ENCODE results near the gene SOS2.

The SOS2 gene

GRCh38 chr14:50113381-50114035 is 117.9 kb downstream of the SOS2 start:
- DNase-seq = no peak

- DNase-seq = no peak
These were observed 120.9 kb downstream of the SOS2 start for GRCh38 chr14:50110323-50111037.

GRCh38 chr14:50109342-50109741 is 122.0 kb downstream of the SOS2 start:
- DNase-seq = no peak

GRCh38 chr14:50107850-50108249 is 123.5 kb downstream of the SOS2 start:
- no peak for DNase-seq

GRCh38 chr14:50106178-50106577 is 125.2 kb downstream of the SOS2 start:
- DNase-seq = no peak

GRCh38 chr14:50103558-50103957 is 127.8 kb downstream of the SOS2 start:
- peak; percentile 16 for DNase-seq

GRCh38 chr14:50101417-50101816 is 130.0 kb downstream of the SOS2 start:
- DNase-seq = no peak

GRCh38 chr14:50100805-50101204 is 130.6 kb downstream of the SOS2 start:
- no peak for DNase-seq

- no peak for DNase-seq
These were observed 132.0 kb downstream of the SOS2 start for GRCh38 chr14:50099335-50099734.

- peak; percentile 31 for DNase-seq
These were observed 135.5 kb downstream of the SOS2 start for GRCh38 chr14:50095895-50096294.

GRCh38 chr14:50094056-50094755 is 137.2 kb downstream of the SOS2 start:
- DNase-seq = no peak

GRCh38 chr14:50093496-50093895 is 137.9 kb downstream of the SOS2 start:
- DNase-seq = no peak

GRCh38 chr14:50092006-50092555 is 139.3 kb downstream of the SOS2 start:
- DNase-seq = no peak

GRCh38 chr14:50091240-50091913 is 140.0 kb downstream of the SOS2 start:
- peak; percentile 65 for DNase-seq

- no peak for DNase-seq
These were observed 142.2 kb downstream of the SOS2 start for GRCh38 chr14:50089208-50089607.

GRCh38 chr14:50088731-50089130 is 142.6 kb downstream of the SOS2 start:
- no peak for DNase-seq

- no peak for DNase-seq
These were observed 143.3 kb downstream of the SOS2 start for GRCh38 chr14:50088117-50088515.

GRCh38 chr14:50087341-50088116 is 143.8 kb downstream of the SOS2 start:
- DNase-seq = peak; percentile 58

- no peak for DNase-seq
These were observed 145.1 kb downstream of the SOS2 start for GRCh38 chr14:50086321-50086711.

- DNase-seq = peak; percentile 67
These were observed 145.6 kb downstream of the SOS2 start for GRCh38 chr14:50085570-50086320.

GRCh38 chr14:50084666-50085065 is 146.7 kb downstream of the SOS2 start:
- DNase-seq = no peak
